ENCODE results near the gene TIPIN.
"Not testable (repeated sequence)": the region's sequence is repeated elsewhere in the genome, so short reads cannot be mapped to it uniquely, and the experiment has no call there.

TIPIN gene

GRCh38 chr15:66306381-66306780, 50.1 kb downstream of the TIPIN start:
- H3K4me3 ChIP-seq (ENCODE audit: low read depth in 1 of 2, low read length in 1 of 2), result no peak overlapping the region
- no peaks in the 10 kb centered on the region for H3K27me3 ChIP-seq
- H3K36me3 ChIP-seq, result peaks cover 68% of the 10 kb centered on the region

GRCh38 chr15:66304425-66304824, 52.1 kb downstream of the TIPIN start:
- H3K9me3 ChIP-seq; H3K27ac ChIP-seq; H3K4me1 ChIP-seq (ENCODE audit: control insufficient read depth in 1 of 2, insufficient read depth in 1 of 2, low read depth in 1 of 2, low read length in 1 of 2); H3K27me3 ChIP-seq; H3K4me3 ChIP-seq (ENCODE audit: low read depth in 1 of 2, low read length in 1 of 2): not testable (repeated sequence)
- peaks cover 57% of the 10 kb centered on the region for H3K36me3 ChIP-seq

More at GRCh38 chr15:66306381-66306780, 50.1 kb downstream of the TIPIN start:
- no peak for TF ChIP-seq CTCF (IDR thresholded peaks at IDR 0.05)
- H3K9me3 ChIP-seq, result no peaks in the 10 kb centered on the region
- H3K27ac ChIP-seq, result no peak overlapping the region
- no peaks in the 10 kb centered on the region for H3K4me1 ChIP-seq (ENCODE audit: control insufficient read depth in 1 of 2, insufficient read depth in 1 of 2, low read depth in 1 of 2, low read length in 1 of 2)

GRCh38 chr15:66302489-66303278, 53.8 kb downstream of the TIPIN start:
- Histone ChIP-seq H3K36me3 (peaks cover 55% of the 10 kb centered on the region), H3K27ac (no peak overlapping the region), H3K9me3 (no peaks in the 10 kb centered on the region), H3K4me1 (ENCODE audit: control insufficient read depth in 1 of 2, insufficient read depth in 1 of 2, low read depth in 1 of 2, low read length in 1 of 2) (no peaks in the 10 kb centered on the region), H3K4me3 (ENCODE audit: low read depth in 1 of 2, low read length in 1 of 2) (no peak overlapping the region), H3K27me3 (no peaks in the 10 kb centered on the region)
- no peak for TF ChIP-seq CTCF (IDR thresholded peaks at IDR 0.05)

GRCh38 chr15:66298803-66299251, 57.7 kb downstream of the TIPIN start:
- Histone ChIP-seq H3K9me3 (no peaks in the 10 kb centered on the region), H3K36me3 (peaks cover 32% of the 10 kb centered on the region), H3K4me1 (ENCODE audit: control insufficient read depth in 1 of 2, insufficient read depth in 1 of 2, low read depth in 1 of 2, low read length in 1 of 2) (peaks cover 13 to 14% of the 10 kb centered on the region in 2 experiments), H3K27ac (no peak overlapping the region), H3K4me3 (ENCODE audit: low read depth in 1 of 2, low read length in 1 of 2) (no peak overlapping the region), H3K27me3 (no peaks in the 10 kb centered on the region)
- no peak for TF ChIP-seq CTCF (IDR thresholded peaks at IDR 0.05)

- Histone ChIP-seq H3K4me1 (ENCODE audit: control insufficient read depth in 1 of 2, insufficient read depth in 1 of 2, low read depth in 1 of 2, low read length in 1 of 2) (peaks cover 22 to 25% of the 10 kb centered on the region in 2 experiments), H3K27me3 (no peaks in the 10 kb centered on the region), H3K4me3 (ENCODE audit: low read depth in 1 of 2, low read length in 1 of 2) (no peak overlapping the region), H3K36me3 (peaks cover 19% of the 10 kb centered on the region), H3K9me3 (no peaks in the 10 kb centered on the region), H3K27ac (no peak overlapping the region)
- TF ChIP-seq CTCF (IDR thresholded peaks at IDR 0.05), result no peak
Observed at GRCh38 chr15:66296186-66296585, 60.3 kb downstream of the TIPIN start.

- no peak for TF ChIP-seq CTCF (IDR thresholded peaks at IDR 0.05)
- Histone ChIP-seq H3K36me3 (peaks cover 12% of the 10 kb centered on the region), H3K27me3 (no peaks in the 10 kb centered on the region), H3K4me1 (ENCODE audit: control insufficient read depth in 1 of 2, insufficient read depth in 1 of 2, low read depth in 1 of 2, low read length in 1 of 2) (peaks cover 22 to 25% of the 10 kb centered on the region in 2 experiments), H3K27ac (peak overlapping the region; percentile 83), H3K9me3 (no peaks in the 10 kb centered on the region), H3K4me3 (ENCODE audit: low read depth in 1 of 2, low read length in 1 of 2) (no peak overlapping the region)
Observed at GRCh38 chr15:66294932-66295235, 61.6 kb downstream of the TIPIN start.
